BE2C (cell line): Measurements from ENCODE around the gene NME4.

ENCODE experiments used
- DNase-seq: peaks from one replicate; pipeline ENCODE4 v3.0.0-alpha.2; 2020
- H3K27me3 ChIP-seq: fragments of 250-450 bp; sonication (Bioruptor Pico); 2 replicates; pipeline ENCODE4 v1.5.1; 2020; ENCODE audit warnings: mild to moderate bottlenecking
- H3K36me3 ChIP-seq: fragments of 250-450 bp; sonication (Bioruptor Pico); 2 replicates; pipeline ENCODE4 v1.5.1; 2020; ENCODE audit warnings: mild to moderate bottlenecking
- H3K4me1 ChIP-seq: fragments of 250-450 bp; sonication (Bioruptor Pico); 2 replicates; pipeline ENCODE4 v1.5.1; 2020
- H3K4me3 ChIP-seq: 2 replicates; pipeline ENCODE4 v1.5.1; 2011; ENCODE audit warnings: low read depth, low read length
- H3K9me3 ChIP-seq: fragments of 250-450 bp; sonication (Bioruptor Pico); 2 replicates; pipeline ENCODE4 v1.5.1; 2020
- CTCF ChIP-seq: IDR thresholded peaks from 2 replicates; pipeline ENCODE4 v1.5.1; 2012; ENCODE audit warnings: mild to moderate bottlenecking, low read depth, low read length

NME4 gene

GRCh38 chr16:424623-425081 is 27.7 kb downstream of the NME4 start:
- peaks cover 7% of the 10 kb centered on the region for H3K4me1 ChIP-seq
- H3K36me3 ChIP-seq: no peaks in the 10 kb centered on the region
- peak overlapping the region; percentile 70 for H3K4me3 ChIP-seq
- peaks cover 4% of the 10 kb centered on the region for H3K27me3 ChIP-seq
- DNase-seq: peak; percentile 35
- no peak for TF ChIP-seq CTCF
- no peaks in the 10 kb centered on the region for H3K9me3 ChIP-seq

GRCh38 chr16:425082-425718 is 28.2 kb downstream of the NME4 start, which contains the start of gene RAB11FIP3:
TSS of gene RAB11FIP3 (plus strand) at chr16:425649. CDS start at chr16:426007, 358 bp downstream.
- Histone ChIP-seq H3K27me3 (peaks cover 4% of the 10 kb centered on the region), H3K9me3 (no peaks in the 10 kb centered on the region), H3K4me3 (peak within 1 kb of the TSS; percentile 71), H3K36me3 (no peaks in the 10 kb centered on the region), H3K4me1 (peaks cover 7% of the 10 kb centered on the region)
- peak; percentile 35 for TF ChIP-seq CTCF
- peak; percentile 91 for DNase-seq

- Histone ChIP-seq H3K4me1 (peaks cover 7% of the 10 kb centered on the region), H3K27me3 (peaks cover 4% of the 10 kb centered on the region), H3K4me3 (peak overlapping the region; percentile 70), H3K36me3 (no peaks in the 10 kb centered on the region), H3K9me3 (no peaks in the 10 kb centered on the region)
- no peak for TF ChIP-seq CTCF
- DNase-seq: no peak
These were observed 28.7 kb downstream of the NME4 start for GRCh38 chr16:425740-426114.

GRCh38 chr16:426115-426905 is 29.3 kb downstream of the NME4 start:
- no peak for DNase-seq
- H3K36me3 ChIP-seq: no peaks in the 10 kb centered on the region
- H3K9me3 ChIP-seq: no peaks in the 10 kb centered on the region
- H3K4me3 ChIP-seq: peak overlapping the region; percentile 71
- no peak for TF ChIP-seq CTCF
- peaks cover 7% of the 10 kb centered on the region for H3K4me1 ChIP-seq
- H3K27me3 ChIP-seq: peaks cover 4% of the 10 kb centered on the region

- Histone ChIP-seq H3K36me3 (no peaks in the 10 kb centered on the region), H3K4me3 (peak overlapping the region; percentile 71), H3K9me3 (no peaks in the 10 kb centered on the region), H3K4me1 (peaks cover 7% of the 10 kb centered on the region), H3K27me3 (peaks cover 4% of the 10 kb centered on the region)
- no peak for DNase-seq
- TF ChIP-seq CTCF: no peak
These were observed 29.9 kb downstream of the NME4 start for GRCh38 chr16:426906-427249.

GRCh38 chr16:427250-427649 is 30.3 kb downstream of the NME4 start:
- H3K4me3 ChIP-seq: peak overlapping the region; percentile 71
- H3K4me1 ChIP-seq: peaks cover 7% of the 10 kb centered on the region
- no peaks in the 10 kb centered on the region for H3K9me3 ChIP-seq
- no peak for TF ChIP-seq CTCF
- H3K36me3 ChIP-seq: no peaks in the 10 kb centered on the region
- DNase-seq: no peak
- peaks cover 4% of the 10 kb centered on the region for H3K27me3 ChIP-seq
